ENCODE results near the gene EHMT1.

GRCh38 chr9:137721899-137722298, 103.1 kb downstream of the EHMT1 start:
- TF ChIP-seq CTCF (IDR thresholded peaks at IDR 0.05; ENCODE audit: low read length) (peak; percentile 47), EZH2 (IDR thresholded peaks at IDR 0.05; ENCODE audit: borderline replicate concordance, low read length) (no peak)

All from OCI-LY1 (cell line).